Gastroesophageal sphincter (tissue), 4 donors: ENCODE results near the gene TSPAN9. TPM values are rescaled to one million over a fixed set of nuclear protein-coding genes. Genes with fewer than 3 reads are reported as not detected.

Experiments
- ATAC-seq: fragments of 150-250 bp; one replicate; pipeline ENCODE4 v1.9.1; 2016; ENCODE audit warnings: mild to moderate bottlenecking, moderate library complexity
- H3K27ac ChIP-seq, 4 donors: fragments of 200-600 bp; sonication (generic) in 3 of 4; 1 replicate in 3 of 4; 2 replicates in 1 of 4; pipeline ENCODE4 v1.5.1; 2016 to 2019
- H3K27me3 ChIP-seq: fragments of 200-600 bp; sonication (generic); one replicate; pipeline ENCODE4 v1.5.1; 2019
- H3K36me3 ChIP-seq, 2 donors: fragments of 200-600 bp; sonication (generic); one replicate each; pipeline ENCODE4 v1.5.1; 2019; ENCODE audit warnings: control low read depth in 1 of 2
- H3K4me1 ChIP-seq, 3 donors: fragments of 200-600 bp; sonication (generic); 1 replicate in 2 of 3; 2 replicates in 1 of 3; pipeline ENCODE4 v1.5.1; 2016 to 2019; ENCODE audit warnings: control low read depth in 2 of 3
- H3K4me3 ChIP-seq, 2 donors: fragments of 200-600 bp; sonication (generic); one replicate each; pipeline ENCODE4 v1.5.1; 2019; ENCODE audit warnings: mild to moderate bottlenecking in 1 of 2, moderate library complexity in 1 of 2
- H3K9me3 ChIP-seq, 3 donors: fragments of 200-600 bp; sonication (generic); one replicate each; pipeline ENCODE4 v1.5.1; 2017 to 2019; ENCODE audit warnings: control low read depth in 2 of 3
- CTCF ChIP-seq, 4 experiments: fragments of 200-600 bp in 2 of 4; fragments of 450-650 bp in 2 of 4; sonication (generic) in 1 of 4; IDR thresholded peaks; one replicate each; pipeline ENCODE4 v1.5.1; 2017 to 2019; ENCODE audit warnings: antibody characterized with exemption in 4 of 4, mild to moderate bottlenecking in 2 of 4, moderate library complexity in 2 of 4
- EP300 ChIP-seq: sonication (generic); formaldehyde crosslinking; IDR thresholded peaks from one replicate; pipeline ENCODE4 v1.6.1; 2017; ENCODE audit warnings: antibody characterized with exemption, mild to moderate bottlenecking
- POLR2A ChIP-seq, 2 donors: fragments of 450-650 bp; IDR thresholded peaks; one replicate each; pipeline ENCODE4 v1.6.1; 2017; ENCODE audit warnings: antibody characterized with exemption in 2 of 2, mild to moderate bottlenecking in 2 of 2, moderate library complexity in 1 of 2
- POLR2AphosphoS5 ChIP-seq: sonication (generic); formaldehyde crosslinking; IDR thresholded peaks from one replicate; pipeline ENCODE4 v1.6.1; 2017; ENCODE audit warnings: antibody characterized with exemption
- WGBS, 2 donors: methylation state at CpG; one replicate each; pipeline ENCODE4 v1.1.5; 2018; ENCODE audit warnings: low coverage in 1 of 2; 5-methylcytosine and 5-hydroxymethylcytosine counted together
- total RNA-seq, 4 donors: library from RNA; depleted of rRNA; stranded (reverse); fragments of >200 nt; gene quantifications; one replicate each; pipeline ENCODE4 v1.1.0, GENCODE V29; 2016

The TSPAN9 gene
- total RNA-seq, 4 donors from 2014 or later: 19.5 to 30.2 (median 26.0) TPM

GRCh38 chr12:3081091-3081490 is 3.9 kb downstream of the TSPAN9 start:
- WGBS, 2 donors: 89 to 95% methylated on average over 4 to 7 of the region's 9 CpGs
- no peak overlapping the region for H3K4me3 ChIP-seq
- H3K27ac ChIP-seq: no peak overlapping the region
- H3K9me3 ChIP-seq: no peaks in the 10 kb centered on the region
- H3K36me3 ChIP-seq: peaks cover 0 to 19% of the 10 kb centered on the region in 2 donors
- no peak for TF ChIP-seq POLR2AphosphoS5
- TF ChIP-seq EP300: no peak
- no peak for TF ChIP-seq POLR2A (IDR thresholded peaks at IDR 0.05)
- no peak for TF ChIP-seq CTCF (IDR thresholded peaks at IDR 0.05)
- peaks cover 0 to 61% (median 6%) of the 10 kb centered on the region in 3 donors for H3K4me1 ChIP-seq
- no peaks in the 10 kb centered on the region for H3K27me3 ChIP-seq
- ATAC-seq: no peak

- H3K27ac ChIP-seq: no peak overlapping the region
These were observed 4.7 kb downstream of the TSPAN9 start for GRCh38 chr12:3081886-3082285.

GRCh38 chr12:3083241-3083920 is 6.2 kb downstream of the TSPAN9 start:
- Histone ChIP-seq H3K9me3 (no peaks in the 10 kb centered on the region), H3K4me1 (peaks cover 0 to 48% (median 0%) of the 10 kb centered on the region in 3 donors), H3K27ac (peak overlapping the region in 3 of 4 donors; percentile 11 to 45 (median 38)), H3K4me3 (no peak overlapping the region), H3K27me3 (no peaks in the 10 kb centered on the region), H3K36me3 (peaks cover 0 to 23% of the 10 kb centered on the region in 2 donors)
- WGBS, 2 donors: 62 to 68% methylated on average over 3 to 6 of the region's 6 CpGs
- ATAC-seq: no peak
- TF ChIP-seq POLR2A (IDR thresholded peaks at IDR 0.05) (no peak), POLR2AphosphoS5 (no peak), EP300 (no peak), CTCF (IDR thresholded peaks at IDR 0.05) (no peak)

More at GRCh38 chr12:3081886-3082285, 4.7 kb downstream of the TSPAN9 start:
- ATAC-seq: no peak
- TF ChIP-seq EP300 (no peak), POLR2AphosphoS5 (no peak), CTCF (IDR thresholded peaks at IDR 0.05) (no peak), POLR2A (IDR thresholded peaks at IDR 0.05) (no peak)
- Histone ChIP-seq H3K4me3 (no peak overlapping the region), H3K9me3 (no peaks in the 10 kb centered on the region), H3K4me1 (peaks cover 0 to 54% (median 0%) of the 10 kb centered on the region in 3 donors), H3K27me3 (no peaks in the 10 kb centered on the region), H3K36me3 (peaks cover 0 to 23% of the 10 kb centered on the region in 2 donors)
- 72 to 76% methylated on average over 6 to 7 of the region's 7 CpGs for WGBS, 2 donors

GRCh38 chr12:3083921-3084347 is 6.8 kb downstream of the TSPAN9 start:
- Histone ChIP-seq H3K36me3 (peaks cover 0 to 23% of the 10 kb centered on the region in 2 donors), H3K9me3 (no peaks in the 10 kb centered on the region), H3K27ac (peak overlapping the region in 2 of 4 donors; percentile 11 to 45), H3K27me3 (no peaks in the 10 kb centered on the region), H3K4me3 (no peak overlapping the region), H3K4me1 (peaks cover 0 to 42% (median 0%) of the 10 kb centered on the region in 3 donors)
- TF ChIP-seq POLR2A (IDR thresholded peaks at IDR 0.05) (no peak), CTCF (IDR thresholded peaks at IDR 0.05) (no peak), POLR2AphosphoS5 (no peak), EP300 (no peak)
- ATAC-seq: peak; percentile 67
- 59 to 92% methylated on average over 2 to 4 of the region's 5 CpGs for WGBS, 2 donors

- no peak for TF ChIP-seq POLR2AphosphoS5
- no peak for TF ChIP-seq EP300
- no peak for TF ChIP-seq CTCF (IDR thresholded peaks at IDR 0.05)
- TF ChIP-seq POLR2A (IDR thresholded peaks at IDR 0.05): no peak
- Histone ChIP-seq H3K4me1 (peaks cover 0 to 41% (median 0%) of the 10 kb centered on the region in 3 donors), H3K27ac (no peak overlapping the region), H3K4me3 (no peak overlapping the region), H3K9me3 (no peaks in the 10 kb centered on the region), H3K27me3 (no peaks in the 10 kb centered on the region), H3K36me3 (peaks cover 0 to 23% of the 10 kb centered on the region in 2 donors)
- no peak for ATAC-seq
- WGBS, 2 donors: 73 to 100% methylated on average over 2 to 3 of the region's 12 CpGs
These were observed 7.6 kb downstream of the TSPAN9 start for GRCh38 chr12:3084742-3085141.
